NCI-H69 (cell line): ENCODE data around the gene RTP3.
"Not testable (repeated sequence)": the region's sequence is repeated elsewhere in the genome, so short reads cannot be mapped to it uniquely, and the experiment has no call there.

ENCODE experiments used
- DNase-seq: peaks from one replicate; lab custom pipeline; 2025; lab: John Stamatoyannopoulos, UW

The RTP3 gene

GRCh38 chr3:46491089-46492070 lies 6.4 kb upstream of the RTP3 start:
- no peak for DNase-seq

GRCh38 chr3:46492890-46493547 lies 4.8 kb upstream of the RTP3 start:
- no peak for DNase-seq

- DNase-seq, result not testable (repeated sequence)
Measured at GRCh38 chr3:46494491-46494890, 3.3 kb upstream of the RTP3 start.

- no peak for DNase-seq
Measured at GRCh38 chr3:46495901-46496456, 1.8 kb upstream of the RTP3 start.

DNA sequence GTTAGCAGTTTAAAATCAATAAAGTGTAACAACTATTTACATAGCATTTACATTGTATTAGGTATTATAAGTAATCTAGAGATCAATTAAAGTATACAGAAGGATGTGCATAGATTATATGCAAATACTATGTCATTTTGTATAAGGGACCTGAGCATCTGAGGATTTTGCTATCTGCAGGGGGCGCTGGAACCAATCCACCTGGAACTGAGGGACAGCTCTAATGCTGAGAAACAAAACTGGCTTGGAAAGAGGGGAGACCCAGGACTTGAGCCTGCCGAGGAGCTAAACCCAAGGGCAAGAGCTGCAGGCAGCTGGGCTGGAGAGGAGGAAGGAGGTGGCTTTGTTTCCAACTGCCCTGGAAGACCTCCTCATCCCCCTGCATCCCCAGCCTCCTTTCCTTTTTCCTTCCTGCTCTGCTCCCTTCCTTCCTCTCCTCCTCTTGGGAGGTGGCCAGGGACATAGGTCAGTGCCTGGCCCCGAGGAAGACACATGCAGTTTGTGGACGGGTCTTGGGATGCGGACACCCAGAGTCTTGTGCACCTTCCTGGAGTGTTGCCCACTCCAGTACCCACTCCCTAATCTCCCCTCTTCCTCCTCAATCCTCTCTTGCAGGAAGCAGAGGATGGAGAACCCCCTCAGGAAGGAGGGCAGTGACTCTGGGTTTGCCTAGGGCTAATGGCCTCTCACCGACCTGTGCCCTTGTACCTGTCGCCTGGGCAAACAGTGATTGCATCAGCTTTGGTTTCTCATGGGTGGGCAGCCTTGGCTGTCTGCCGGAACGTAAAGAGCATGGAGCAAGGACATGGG lies 825 bp upstream of the RTP3 start:
- peak; percentile 24 for DNase-seq

- DNase-seq, result no peak
Measured at GRCh38 chr3:46498916-46499519, 1.2 kb downstream of the RTP3 start.

DNA sequence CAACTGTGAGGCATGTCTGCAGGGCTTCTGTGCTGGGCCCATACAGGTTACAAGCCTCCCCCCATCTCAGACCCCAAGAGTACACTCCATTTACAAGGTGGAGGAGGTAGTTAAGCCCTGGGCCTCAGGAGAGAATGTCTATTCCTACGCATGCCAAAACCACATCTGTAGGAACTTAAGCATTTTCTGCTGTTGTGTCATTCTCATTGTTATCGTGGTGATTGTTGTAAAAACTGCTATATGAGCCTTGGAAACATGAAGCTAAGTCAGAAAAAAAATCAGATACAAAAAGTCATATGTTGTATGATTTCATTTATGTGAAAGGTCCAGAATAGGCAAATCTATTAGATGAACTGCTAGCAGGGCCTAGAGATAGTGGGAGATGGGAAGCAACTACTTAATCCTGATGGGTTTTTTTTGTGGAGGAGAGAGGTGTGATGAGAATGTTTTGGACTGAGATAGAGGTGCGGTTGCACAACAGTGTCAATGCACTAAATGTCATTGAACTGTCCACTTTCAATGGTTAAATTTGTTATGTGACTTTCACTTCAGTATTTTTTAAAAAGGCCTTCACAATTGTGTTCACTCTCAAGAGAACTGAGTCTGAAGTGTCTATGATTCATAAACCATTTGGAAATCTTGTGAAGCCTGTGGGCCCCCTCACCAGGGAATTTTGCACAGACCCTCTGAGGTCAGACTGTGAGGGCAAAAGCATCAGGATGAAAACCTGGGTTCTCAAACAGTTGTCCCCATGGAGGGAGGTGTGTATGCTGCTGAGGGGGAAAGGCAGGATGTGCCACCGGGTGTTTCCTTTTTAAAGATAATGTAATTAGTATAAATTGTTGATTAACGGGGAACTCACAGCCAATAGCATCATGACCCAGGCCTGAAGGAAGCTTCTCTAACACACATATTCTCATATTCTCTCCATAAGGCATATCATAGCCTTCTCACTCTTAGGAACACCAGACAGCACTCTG lies 3.2 kb downstream of the RTP3 start:
- no peak for DNase-seq

- no peak for DNase-seq
Measured at GRCh38 chr3:46501702-46502101, 3.9 kb downstream of the RTP3 start.

GRCh38 chr3:46503200-46503874 lies 5.6 kb downstream of the RTP3 start:
- DNase-seq, result no peak

DNA sequence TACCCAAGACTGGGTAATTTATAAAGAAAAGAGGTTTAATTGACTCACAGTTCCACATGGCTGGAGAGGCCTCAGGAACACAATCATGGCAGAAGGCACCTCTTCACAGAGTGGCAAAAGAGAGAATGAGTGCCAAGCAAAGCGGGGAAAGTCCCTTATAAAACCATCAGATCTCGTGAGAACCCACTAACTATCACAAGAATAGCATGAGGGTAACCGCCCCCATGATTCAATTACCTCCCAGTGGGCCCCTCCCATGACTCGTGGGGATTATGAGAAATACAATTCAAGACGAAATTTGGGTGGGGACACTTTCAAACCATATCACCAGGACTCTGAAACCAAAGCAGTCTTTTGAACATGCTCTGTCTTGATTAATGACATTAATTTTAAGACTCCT lies 7.0 kb downstream of the RTP3 start:
- DNase-seq, result no peak

- no peak for DNase-seq
Measured at GRCh38 chr3:46505953-46506352, 8.2 kb downstream of the RTP3 start.

DNA sequence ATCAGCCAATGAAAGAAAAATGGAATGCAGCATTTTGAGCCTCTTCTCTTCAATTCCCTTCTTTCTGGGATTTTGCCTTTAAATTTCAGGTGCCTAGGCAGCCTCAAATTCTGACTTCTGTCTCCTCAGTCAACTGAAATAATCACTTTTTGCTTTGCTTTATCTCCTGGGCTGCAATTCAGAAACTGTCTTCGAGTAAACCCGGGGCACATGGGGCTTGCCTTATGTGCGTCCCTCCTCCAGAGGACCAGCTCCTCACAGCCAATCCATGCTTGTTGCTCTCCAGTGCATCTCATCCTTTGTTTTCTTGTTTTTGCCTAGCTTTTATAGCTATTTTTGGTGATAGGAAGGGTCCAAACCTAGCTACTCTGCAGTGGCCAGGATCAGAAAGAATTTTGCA lies 8.8 kb downstream of the RTP3 start:
- no peak for DNase-seq

DNA sequence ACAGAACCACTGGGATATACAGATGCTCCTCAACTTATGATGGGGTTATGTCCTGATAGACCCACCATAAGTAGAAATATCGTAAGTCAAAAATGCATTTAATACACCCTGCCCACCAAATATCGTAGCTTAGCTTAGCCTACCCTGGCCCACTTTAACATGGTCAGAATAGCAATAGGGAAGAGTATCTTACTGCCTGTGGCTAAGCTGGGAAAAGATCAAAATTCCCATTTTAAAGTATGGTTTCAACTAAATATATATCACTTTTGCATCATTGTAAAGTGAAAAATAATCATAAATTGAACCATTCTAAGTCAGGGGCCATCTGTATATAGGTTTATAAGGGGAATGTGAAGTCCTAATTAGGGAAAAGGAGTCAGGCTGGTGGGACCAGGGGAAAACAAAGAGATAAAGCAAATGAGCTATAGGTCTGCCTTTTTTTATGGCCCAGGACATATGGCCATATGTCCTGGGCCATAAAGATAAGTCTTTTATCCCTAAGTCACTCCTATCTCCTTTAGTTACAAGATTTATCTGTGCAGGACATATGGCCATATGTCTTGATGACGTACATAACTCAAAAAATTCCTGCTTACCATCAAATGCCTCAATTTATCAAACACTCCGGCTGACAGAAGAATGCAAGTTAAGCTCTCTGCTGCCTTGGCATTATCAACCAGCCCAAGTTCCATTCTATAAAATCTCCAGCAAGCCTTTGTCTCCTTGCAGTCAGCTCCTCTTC lies 11.2 kb downstream of the RTP3 start:
- DNase-seq, result no peak

- no peak for DNase-seq
Measured at GRCh38 chr3:46509661-46510187, 11.9 kb downstream of the RTP3 start.

GRCh38 chr3:46512191-46512749 lies 14.5 kb downstream of the RTP3 start:
- DNase-seq, result no peak

DNA sequence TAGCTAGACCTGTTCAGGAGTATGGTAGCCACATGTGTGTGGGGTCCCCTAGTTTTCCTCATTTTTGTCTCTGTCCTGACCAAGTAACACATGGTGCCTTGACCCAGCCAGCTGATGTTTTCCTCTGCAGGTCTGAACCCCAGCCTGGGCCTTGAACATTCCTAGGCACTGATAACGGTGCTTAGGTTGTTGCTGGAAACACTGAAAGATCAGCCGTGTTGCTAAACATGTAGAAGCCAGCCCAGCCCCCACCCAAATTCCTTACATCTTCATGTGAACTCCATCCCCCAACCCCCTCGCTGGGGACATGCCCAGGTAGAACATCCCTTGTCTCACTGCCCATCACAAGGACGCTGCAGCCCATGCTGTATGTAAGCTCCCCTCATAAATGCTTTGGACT lies 18.7 kb downstream of the RTP3 start:
- DNase-seq, result no peak

GRCh38 chr3:46517016-46517783 lies 19.4 kb downstream of the RTP3 start:
- DNase-seq, result no peak

DNA sequence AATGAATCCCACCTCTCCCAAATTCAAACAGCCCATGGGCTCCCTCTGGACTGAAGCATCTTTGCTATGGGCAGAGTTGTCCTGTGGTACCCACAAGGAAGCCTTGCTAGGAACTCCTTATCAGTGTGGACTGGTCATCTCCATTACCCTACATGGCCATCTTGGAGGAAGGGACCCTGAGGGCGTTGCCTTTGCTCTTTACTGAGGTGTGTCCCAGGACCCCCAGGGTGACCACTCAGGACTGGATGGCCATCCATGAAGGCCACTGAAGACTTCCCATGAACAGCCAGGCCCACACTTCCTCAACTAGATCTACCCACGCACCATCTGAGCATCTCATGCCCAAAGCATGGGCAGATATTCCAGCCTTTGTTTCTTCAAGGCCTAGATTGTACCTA lies 20.0 kb downstream of the RTP3 start:
- DNase-seq, result no peak
